ENCODE data around the gene TFB2M.
A peak's percentile ranks its signal among the peaks of the same experiment; 100 is the strongest.
"Not testable (repeated sequence)": the region's sequence is repeated elsewhere in the genome, so short reads cannot be mapped to it uniquely, and the experiment has no call there.

The TFB2M gene, protein sequence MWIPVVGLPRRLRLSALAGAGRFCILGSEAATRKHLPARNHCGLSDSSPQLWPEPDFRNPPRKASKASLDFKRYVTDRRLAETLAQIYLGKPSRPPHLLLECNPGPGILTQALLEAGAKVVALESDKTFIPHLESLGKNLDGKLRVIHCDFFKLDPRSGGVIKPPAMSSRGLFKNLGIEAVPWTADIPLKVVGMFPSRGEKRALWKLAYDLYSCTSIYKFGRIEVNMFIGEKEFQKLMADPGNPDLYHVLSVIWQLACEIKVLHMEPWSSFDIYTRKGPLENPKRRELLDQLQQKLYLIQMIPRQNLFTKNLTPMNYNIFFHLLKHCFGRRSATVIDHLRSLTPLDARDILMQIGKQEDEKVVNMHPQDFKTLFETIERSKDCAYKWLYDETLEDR

DNA sequence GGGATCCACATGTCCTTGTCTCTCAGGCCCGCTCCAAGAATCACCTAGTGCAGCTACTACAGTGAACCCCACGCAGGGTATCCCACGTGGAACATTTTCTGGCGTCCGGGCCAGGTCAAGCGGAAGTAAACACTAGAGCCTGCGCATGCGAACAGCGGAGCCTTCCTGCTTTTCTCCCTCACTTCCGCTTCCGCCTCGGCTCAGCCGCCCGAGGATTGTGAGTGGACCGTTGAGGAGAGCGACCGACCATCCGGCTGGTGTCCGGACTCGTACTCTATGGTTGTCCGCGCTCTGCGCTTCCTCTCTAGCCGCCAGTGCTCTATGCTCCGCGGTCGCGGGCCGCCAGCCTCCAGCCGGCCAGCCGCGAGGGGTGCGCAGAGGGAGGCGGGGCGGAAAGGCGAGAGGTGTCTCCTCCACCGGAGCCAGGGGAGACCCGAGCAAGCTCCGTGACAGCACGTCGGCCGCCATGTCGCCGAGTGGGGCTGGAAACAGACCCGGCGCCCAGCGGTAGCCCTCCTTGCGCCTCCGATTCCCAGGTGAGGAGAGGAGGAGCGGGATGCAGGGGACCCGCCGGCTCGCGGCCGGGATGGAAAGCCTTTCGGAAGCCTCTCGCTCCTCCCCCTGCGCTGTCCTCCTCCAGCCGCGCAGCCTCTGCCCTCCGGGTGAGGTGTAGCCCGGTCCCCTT lies at the start of gene TFB2M, which contains the start of gene CNST:
Gene TFB2M (minus strand): TSS at position 134 of the 685 bp plus-strand sequence. CDS start 123 bp downstream, at position 11.
Gene CNST (plus strand): TSS at position 329 of the 685 bp plus-strand sequence. CDS start 25,107 bp downstream, outside the sequence.
- peak; percentile 99 for DNase-seq

DNA sequence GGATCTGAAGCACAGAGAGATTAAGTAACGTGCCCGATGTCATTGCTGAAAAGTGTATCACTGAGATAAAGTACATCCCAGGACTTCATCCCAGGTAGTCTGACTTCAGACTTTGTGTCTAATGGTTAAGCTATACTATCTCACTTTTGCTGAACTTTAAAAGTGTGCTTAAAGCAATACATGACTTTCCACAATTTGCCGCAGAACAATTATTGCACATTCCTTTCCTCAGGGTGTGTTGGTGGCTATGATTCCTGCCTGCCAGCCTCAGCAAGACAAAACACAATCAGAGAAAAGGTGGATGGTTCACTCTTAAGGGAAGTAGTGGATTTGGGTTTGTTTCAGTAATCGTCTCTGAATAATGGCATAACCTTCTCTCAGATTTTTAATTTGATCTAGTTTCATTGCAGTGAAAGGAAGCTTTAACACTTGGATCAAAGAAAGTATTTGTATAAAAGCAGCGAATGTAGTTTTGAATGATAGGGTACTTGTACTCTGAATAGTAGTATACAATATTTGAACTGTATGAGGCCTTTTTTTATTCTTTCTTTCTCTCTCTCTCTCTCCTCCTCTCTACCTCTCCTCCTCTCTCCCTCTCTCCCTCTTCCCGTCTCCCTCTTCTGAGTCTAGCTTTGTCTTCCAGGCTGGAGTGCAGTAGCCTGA lies 47.2 kb upstream of the TFB2M start:
- DNase-seq = no peak

DNA sequence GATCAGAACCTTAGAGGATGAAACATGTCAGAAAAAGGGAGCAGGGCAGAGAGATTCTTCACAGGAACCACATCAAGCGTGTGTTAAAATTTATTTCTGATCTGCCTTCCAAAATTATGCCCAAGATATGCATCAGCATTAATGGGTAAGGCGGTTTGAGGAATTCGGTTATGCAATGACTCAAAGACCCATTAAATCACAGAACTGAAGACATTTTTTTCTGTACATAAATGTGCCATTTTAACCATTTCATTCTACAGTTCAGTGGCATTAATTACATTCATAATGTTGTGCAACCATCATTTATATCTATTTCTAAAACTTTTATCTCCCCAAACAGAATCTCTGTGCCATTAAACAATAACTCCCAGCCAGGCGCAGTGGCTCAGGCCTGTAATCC lies 43.6 kb upstream of the TFB2M start:
- DNase-seq = no peak

DNA sequence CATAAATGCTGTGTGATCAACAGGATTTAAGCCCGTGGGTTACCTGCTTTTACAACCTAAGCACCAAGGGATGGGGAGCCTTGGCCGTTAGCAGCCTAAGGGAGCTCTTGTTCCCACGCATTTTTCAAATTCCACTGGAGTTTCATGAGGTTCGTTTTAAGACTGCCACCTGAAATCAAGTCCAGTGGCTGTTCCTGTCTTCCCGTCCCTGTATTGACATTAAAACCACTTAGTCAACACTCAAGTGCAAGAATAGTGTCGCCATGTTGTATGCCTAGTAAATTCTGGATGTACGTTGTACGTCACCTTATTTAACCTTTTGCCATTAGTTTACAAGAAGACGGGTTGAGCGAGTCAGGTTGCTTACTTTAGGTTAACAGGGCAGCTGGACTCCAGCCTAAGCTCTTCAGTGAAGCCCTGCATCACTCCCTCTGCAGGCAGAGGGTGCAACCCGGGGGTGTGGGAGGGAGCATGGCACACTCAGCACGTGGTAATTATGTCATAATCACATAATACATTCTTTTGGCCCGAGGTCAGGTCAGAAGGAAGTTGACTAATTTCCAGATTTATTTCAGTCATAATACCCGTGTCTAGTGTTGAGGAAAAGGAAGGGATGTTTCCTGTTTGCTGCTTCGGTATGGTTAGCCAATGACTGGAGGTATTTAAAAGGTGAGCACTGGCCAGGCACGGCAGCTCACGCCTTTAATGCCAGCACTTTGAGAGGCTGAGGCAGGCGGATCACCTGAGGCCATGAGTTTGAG lies 42.7 kb upstream of the TFB2M start:
- DNase-seq = peak; percentile 75

DNA sequence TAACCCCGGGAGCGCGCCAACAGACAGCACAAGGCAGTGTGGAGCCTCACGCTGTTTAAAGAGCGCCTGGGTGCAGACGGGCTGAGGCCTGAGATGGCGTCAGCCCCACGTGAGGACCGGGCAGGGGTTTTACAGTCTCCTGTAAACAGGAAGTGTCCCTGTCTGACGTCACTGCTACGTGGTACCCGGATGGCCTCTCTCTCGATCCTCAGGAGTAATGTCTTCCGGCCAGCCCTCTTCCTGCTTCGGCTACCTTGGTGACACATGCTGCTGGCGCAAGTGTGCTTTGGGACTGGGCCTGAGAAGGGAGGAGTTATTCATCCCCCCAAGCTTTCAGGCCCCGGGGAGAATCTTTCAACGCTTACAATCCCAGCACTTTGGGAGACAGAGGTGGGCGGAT lies 41.4 kb upstream of the TFB2M start:
- no peak for DNase-seq

DNA sequence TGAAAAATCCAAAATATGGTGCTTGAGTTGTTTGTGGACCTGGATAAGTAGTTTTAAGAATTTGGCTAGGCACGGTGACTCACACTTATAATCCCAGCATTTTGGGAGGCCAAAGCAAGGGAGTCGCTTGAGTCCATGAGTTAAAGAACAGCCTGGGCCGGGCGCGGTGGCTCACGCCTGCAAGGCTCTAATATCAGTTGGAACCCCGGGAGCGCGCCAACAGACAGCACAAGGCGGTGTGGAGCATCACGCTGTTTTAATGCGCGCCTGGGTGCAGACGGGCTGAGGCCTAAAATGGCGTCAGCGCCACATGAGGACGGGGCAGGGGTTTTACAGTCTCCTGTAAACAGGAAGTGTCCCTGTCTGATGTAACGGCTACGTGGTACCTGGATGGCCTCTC lies 39.2 kb upstream of the TFB2M start:
- DNase-seq = not testable (repeated sequence)

DNA sequence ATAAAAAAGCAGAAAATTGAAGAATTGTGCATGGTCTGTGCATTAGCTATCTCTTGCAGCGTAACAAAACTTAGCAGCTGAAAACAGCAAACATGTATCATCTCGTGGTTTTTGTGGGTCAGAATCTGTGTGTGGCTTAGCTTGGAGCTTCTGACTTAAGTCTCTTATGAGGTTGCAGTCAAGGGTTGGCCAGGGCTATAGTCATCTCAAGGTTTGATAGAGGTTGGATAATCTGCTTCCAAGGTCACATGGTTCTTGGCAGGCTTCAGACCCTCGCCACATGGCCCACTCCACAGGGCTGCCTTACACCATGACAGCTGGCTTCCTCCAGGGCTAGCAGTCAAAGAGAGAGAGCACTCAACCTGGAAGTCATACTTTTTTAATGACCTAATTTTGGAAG lies 36.1 kb upstream of the TFB2M start:
- DNase-seq = peak; percentile 54

DNA sequence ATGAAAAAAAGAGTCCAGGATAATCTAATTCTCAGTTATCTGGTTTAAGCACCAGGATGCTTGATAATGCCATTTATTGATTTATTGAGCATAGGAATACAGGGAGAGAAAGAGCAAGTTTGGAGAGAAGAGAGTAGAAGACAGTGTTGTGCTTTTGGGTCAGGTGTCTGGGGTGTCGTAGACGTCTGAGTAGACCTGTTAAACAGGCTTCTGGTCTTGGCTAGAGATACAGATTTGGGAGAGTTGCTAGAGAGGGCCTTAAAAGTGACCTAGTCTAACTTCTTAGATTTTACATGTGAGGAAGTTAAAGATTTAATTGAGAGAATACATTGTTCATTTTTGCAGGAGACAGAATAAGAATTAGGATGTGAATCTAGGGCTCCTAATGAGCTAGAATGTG lies 34.5 kb upstream of the TFB2M start:
- DNase-seq = no peak

DNA sequence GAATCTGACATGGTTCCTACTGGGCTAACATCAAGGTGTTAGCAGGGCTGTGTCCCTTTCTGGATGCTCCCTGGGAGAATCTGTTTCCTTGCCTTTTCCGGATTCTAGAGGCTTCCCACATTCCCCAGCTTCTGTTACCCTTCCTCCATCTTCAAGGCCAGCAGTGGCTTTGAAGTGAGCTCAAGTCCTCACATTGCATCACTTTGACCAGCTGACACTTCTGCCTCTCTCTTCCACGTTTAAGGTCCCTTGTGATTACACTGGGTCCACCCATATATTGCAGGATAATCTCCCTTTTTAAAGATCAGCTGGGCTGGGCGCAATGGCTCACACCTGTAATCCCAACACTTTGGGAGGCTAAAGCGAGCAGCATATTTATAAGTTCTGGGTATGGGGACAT lies 33.3 kb upstream of the TFB2M start:
- no peak for DNase-seq

DNA sequence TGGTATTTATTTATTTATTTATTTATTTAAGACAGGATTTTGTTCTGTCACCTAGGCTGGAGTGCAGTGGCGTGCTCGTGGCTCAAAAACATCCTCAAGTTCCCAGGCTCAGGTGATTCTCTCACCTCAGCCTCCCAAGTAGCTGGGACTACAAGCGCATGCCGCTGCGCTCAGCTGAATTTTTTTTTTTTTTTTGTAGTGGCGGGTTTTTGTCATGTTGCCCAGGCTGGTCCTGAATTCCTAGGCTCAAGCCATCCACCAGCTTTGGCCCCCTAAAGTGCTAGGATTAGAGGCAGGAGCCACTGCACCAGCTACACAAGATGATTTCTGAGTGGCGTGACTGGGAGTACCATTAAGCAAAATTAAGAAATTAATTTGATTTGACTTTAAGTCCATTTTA lies 31.9 kb upstream of the TFB2M start:
- DNase-seq = no peak

DNA sequence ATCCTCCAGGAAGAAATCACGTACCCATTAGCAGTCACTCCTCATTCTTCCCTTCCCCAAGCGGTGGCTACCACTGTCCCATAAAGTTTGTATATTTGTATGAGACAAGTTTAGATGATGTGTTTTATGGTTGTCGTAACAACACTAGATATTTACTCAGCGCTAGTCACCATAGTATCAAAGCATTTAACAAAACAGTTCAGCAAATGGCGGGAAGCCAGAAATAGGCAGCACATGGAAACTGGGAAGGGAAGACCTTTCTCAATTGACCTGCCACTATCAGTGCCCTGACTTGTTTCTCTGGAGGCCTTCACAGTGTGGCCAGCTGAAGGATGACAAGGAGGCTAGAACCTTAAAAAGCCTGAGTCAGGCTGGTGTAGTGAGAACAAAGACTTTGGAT lies 31.3 kb upstream of the TFB2M start:
- no peak for DNase-seq

DNA sequence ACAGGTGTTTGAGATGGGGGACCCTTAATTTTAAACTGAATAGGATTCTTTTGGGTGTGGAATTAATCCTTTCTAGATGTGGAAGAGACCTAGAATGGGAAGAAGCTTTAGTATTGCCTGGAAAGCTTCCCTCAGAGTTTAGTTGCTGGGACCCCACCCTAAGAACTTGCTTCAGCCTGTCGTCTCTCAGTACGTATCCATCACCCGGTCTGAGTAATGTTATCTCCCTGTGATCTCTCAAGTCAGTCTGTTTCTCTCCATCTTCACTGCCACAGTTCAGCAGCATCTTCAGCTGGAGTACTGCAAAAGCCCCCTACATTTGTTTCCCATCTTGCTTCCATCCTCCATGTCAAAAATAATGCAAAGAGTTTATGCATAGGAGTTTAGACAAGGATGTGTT lies 29.1 kb upstream of the TFB2M start:
- no peak for DNase-seq

DNA sequence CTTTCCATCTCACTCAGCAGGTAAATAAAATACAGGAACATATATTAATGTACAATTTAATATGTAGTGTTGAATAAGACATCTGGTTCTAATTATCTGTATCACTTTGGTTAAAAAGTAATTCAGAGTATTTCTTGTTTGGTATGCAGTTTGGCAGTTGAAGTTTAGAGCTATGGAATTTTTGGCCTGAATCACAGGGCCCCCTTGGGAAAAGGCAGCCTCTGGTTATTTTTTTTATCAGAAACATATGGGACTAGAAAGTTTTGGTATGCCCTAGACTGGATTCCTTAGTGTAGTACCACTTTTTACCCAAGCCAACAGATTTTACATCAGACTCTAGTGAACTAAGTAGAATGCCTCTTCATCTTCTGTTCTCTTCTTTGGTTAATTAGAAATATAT lies 26.6 kb upstream of the TFB2M start:
- no peak for DNase-seq

DNA sequence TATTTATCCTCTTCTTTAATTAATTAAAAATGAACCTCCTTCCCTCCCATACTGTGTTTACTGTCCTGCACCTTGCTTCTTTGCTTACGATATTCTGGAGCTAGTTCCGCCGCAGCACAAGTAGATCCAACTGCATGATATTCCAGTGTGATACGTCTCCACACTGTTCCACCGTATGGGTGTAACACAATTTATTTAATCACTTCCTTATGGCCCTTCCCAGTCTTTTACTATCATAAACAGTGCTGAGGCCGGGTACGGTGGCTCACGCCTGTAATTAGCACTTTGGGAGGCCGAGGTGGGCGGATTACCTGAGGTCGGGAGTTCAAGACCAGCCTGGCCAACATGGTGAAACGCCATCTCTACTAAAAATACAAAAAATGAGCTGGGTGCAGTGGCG lies 25.9 kb upstream of the TFB2M start:
- DNase-seq = no peak

DNA sequence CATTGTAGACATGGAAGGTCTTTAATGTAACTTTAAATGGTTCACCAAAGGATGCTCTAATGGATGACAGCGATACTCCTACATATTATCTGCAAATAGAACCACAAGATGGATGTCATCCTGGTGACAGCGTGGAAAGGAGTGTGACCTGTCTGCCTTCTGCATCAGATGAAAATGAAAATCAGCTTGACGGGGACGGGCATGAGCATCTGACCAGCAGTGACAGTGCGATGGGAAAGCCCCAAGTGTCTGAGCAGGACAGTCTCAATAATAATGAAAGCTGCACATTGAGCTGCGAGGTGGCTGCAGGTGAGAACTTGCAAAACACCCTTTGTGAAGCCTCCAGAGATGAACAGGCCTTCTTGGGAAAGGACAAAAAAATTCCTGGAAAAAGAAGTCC lies 25.4 kb upstream of the TFB2M start:
- peak; percentile 62 for DNase-seq

DNA sequence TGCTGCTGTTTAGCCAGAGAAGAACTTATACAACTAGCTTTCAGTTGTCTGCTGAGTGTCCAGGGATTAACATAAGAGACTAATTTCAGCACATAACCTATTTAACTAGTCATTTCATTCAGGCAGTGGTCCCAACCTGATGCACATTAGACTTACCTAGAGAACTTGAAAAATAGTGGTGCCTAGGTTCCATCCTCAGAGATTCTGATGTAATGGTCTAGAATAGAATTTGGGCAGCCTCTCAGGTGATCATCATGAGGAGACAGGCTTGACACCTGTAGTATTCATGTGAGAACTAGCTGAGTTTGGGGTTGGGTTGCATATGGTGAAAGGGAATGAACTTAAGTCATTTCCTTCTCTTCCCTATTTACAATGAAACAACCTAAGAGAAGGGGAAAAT lies 25.0 kb upstream of the TFB2M start:
- no peak for DNase-seq

DNA sequence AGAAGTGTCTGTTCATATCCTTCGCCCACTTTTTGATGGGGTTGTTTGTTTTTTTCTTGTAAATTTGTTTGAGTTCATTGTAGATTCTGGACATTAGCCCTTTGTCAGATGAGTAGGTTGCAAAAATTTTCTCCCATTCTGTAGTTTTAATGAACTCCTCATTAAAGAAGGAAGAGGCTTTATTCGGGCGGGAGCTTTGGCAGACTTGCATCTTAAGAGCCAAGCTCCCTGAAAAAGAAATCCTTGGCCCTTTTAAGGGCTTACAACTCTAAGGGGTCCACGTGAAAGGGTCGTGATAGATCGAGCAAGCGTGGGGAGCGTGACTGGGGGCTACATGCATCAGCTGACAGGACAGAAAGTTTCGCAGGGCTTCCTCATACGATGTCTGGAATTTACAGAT lies 23.9 kb upstream of the TFB2M start:
- not testable (repeated sequence) for DNase-seq

DNA sequence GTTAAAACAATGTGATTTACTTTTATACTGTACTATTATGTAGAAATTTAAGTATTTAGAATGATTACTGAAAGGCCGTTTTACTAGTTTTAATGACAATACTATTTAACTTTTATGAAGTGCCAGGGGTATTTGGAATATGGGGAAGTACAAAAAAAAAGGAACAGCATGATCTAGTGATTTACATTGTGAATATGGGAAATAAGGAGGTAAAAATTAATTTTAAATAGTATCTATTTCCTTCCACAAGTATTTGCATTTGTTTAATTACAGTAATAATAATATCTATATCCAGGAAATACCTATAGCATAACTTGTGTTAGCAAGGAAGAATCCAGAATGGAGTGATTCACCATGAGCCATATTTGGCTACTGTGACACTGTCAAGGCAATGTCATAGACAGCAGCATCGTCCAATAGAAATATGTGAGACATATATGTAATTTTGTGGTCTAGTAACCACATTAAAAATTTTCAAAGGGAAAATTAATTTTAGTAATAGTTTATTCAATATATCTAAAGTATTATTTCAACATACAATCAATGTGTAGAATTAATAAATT lies 22.2 kb upstream of the TFB2M start:
- DNase-seq = no peak

DNA sequence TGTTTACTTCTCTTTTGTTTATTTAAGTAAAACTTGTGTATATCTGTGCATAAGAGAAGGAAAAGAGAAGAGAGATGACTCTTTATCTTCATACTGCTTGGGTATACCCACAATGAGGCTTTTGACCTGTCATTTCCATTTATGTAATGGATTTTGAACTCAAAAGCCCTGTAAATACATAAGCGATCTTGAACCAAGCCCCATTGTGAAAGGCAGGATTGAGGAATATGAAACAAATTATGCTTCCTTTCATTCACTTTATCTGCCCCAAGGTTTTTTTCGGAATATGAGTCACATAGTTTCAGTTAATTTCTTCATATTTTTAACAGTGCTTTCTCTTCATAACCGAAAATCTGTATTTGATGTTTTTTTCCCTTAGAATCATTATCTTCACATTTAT lies 21.5 kb upstream of the TFB2M start:
- DNase-seq = peak; percentile 49

DNA sequence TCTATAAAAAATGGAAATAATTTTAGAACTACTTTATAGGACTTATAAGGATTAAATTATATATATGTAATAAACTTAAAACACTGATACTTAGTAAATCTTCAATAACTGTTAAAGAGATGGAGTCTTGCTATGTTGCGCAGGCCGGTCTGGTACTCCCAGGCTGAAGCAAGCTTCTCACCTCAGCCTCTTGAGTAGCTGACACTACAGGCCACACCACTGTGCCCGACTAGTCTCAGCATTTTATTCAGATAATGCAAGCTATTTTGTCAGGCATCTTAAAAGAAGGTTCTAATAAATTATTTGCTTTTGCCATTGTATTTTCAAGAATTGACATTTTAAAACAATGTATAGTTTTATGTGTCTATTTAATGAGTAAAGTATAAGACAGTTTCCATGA lies 21.0 kb upstream of the TFB2M start:
- DNase-seq = no peak

DNA sequence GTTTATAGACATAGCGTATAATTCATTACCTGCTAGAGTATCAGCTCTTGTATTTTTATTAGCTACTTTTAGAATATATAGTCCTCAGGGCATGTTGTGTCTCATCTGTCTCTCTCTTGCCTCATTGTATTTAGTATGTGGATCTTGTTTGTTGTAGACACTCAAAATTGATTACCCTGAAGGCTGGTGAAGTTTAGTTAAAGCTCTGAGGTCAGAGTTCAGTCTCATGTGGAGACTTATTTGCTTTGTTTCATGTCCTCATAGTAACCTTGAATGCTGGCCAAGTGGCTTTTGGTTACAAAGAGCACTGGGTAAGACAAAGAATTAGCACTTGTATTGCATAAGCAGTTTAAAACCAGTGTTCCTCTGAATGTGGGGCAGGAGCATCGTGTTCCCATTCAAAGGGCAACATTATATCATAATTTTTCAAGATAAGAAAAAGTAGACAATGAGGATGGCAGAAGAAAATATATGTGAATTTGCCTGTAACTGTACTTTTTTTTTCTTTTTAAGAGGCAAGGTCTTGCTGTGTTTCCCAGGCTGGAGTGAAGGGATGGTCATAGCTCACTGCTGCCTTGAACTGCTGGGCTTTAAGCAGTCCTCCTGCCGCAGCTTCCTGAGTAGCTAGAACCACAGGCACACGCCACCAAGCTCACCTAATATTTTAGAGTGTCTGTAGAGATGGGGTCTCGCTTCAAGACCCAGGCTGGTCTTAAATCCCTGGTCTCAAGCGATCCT lies 17.6 kb upstream of the TFB2M start:
- DNase-seq = no peak

DNA sequence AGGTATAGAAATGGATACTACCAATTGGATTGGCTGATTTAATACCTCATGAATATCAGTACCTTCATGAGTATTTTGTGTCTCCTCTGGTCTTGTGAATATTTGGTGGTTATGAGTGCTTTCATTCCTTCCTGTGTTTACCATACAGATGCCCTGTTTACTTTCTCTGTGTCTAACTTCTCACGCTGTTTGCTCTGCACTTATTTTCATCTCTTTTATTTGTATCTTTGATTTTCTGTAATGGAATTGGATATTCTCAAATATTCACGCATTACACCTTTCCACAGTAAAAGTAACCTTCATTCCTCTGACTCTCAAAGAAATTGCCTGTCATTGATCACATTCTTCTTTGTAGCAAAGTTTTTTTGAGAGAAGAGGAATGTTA lies 17.0 kb upstream of the TFB2M start:
- no peak for DNase-seq

Measured in activated CD4-positive, alpha-beta T cell treated with anti-CD3 and anti-CD28 coated beads, Interleukin-10, Interleukin-2, amounts not matched to agents 100 ng/mL and 50 ng/mL, durations not matched to agents 16 hours and 8 hours (primary cell).